Nasal cavity respiratory epithelium epithelial cell of viscerocranial mucosa (primary cell): ENCODE measurements around the gene ZNF229. TPM values are rescaled to one million over a fixed set of nuclear protein-coding genes. Genes with fewer than 3 reads are reported as not detected.

Experiments used
- total RNA-seq: library from RNA; depleted of rRNA; stranded (reverse); fragments of >200 nt; gene quantifications from 2 replicates; pipeline ENCODE4 v1.2.3, GENCODE V29; 2014

The ZNF229 gene
- 15.4 and 18.9 TPM in 2 replicates for total RNA-seq

GRCh38 chr19:44447916-44448674, at the start of gene ZNF229:
ZNF229 (minus strand) TSS chr19:44448472; CDS start chr19:44442847, 5,625 bp downstream.

GRCh38 chr19:44401139-44402115, 46.8 kb downstream of the ZNF229 start, which contains the start of gene ZNF285:
ZNF285 (minus strand) TSS chr19:44401608; CDS start chr19:44397213, 4,395 bp downstream.

Other genes starting within 250 kb of the ZNF229 start
- gene ZNF227, start 235.9 kb downstream of the ZNF229 start, total RNA-seq: 15.0 and 16.7 TPM in 2 replicates
- under 0.01 and 0.43 TPM in 2 replicates for gene ZNF233, start 188.6 kb downstream of the ZNF229 start, total RNA-seq
- gene ZNF235, start 143.4 kb downstream of the ZNF229 start, total RNA-seq: 4.1 and 6.9 TPM in 2 replicates
- 2.4 and 9.9 TPM in 2 replicates for gene ZNF112, start 91.8 kb downstream of the ZNF229 start, total RNA-seq
- gene ZNF285, start 46.9 kb downstream of the ZNF229 start, total RNA-seq: 4.4 and 8.2 TPM in 2 replicates
- gene ZNF180, start 52.0 kb upstream of the ZNF229 start, total RNA-seq: 5.1 and 8.5 TPM in 2 replicates
- gene CEACAM20, start 81.2 kb upstream of the ZNF229 start, total RNA-seq: not detected in 2 replicates
- gene IGSF23, start 165.1 kb upstream of the ZNF229 start, total RNA-seq: not detected in 2 replicates
- gene PVR, start 195.4 kb upstream of the ZNF229 start, total RNA-seq: 158 and 166 TPM in 2 replicates
- gene CEACAM19, start 223.0 kb upstream of the ZNF229 start, total RNA-seq: 2.4 and 6.3 TPM in 2 replicates